Right cardiac atrium (tissue), 5 donors: ENCODE measurements around the gene NOL4L. TPM values are rescaled to one million over a fixed set of nuclear protein-coding genes. Genes with fewer than 3 reads are reported as not detected.

Source experiments
- ATAC-seq, 2 donors: fragments of 200-7000 bp; cut with Tn5 transposase; one replicate each; pipeline versions ENCODE4 v1.8.0 to v1.9.1; 2020; ENCODE audit warnings: moderate library complexity in 2 of 2, mild to moderate bottlenecking in 1 of 2
- DNase-seq, 3 donors: peaks; one replicate each; pipeline ENCODE4 v3.0.0-alpha.2; 2020
- H3K27ac ChIP-seq: one replicate; pipeline ENCODE4 v1.5.1; 2013; ENCODE audit warnings: mild to moderate bottlenecking, low read length, control low read depth, moderate library complexity
- H3K27me3 ChIP-seq: one replicate; pipeline ENCODE4 v1.6.1; 2013; ENCODE audit not compliant: control insufficient read depth, insufficient read depth
- H3K4me1 ChIP-seq: one replicate; pipeline ENCODE4 v1.6.1; 2013; ENCODE audit warnings: low read length; ENCODE audit not compliant: control insufficient read depth, insufficient read depth
- H3K4me3 ChIP-seq: one replicate; pipeline ENCODE4 v1.5.1; 2013; ENCODE audit warnings: low read length, control low read depth
- H3K9me3 ChIP-seq: one replicate; pipeline ENCODE4 v1.6.1; 2013; ENCODE audit warnings: low read length; ENCODE audit not compliant: control insufficient read depth
- WGBS: extraction: QIAGEN DNeasy Blood & Tissue Kit; methylation state at CpG from one replicate; pipeline ENCODE4 v1.1.7; 2013; 5-methylcytosine and 5-hydroxymethylcytosine counted together
- intact Hi-C, 4 donors: fragments of 100-400 bp; cut with DNase I; formaldehyde crosslinking; loops; one replicate each; pipeline versions ENCODE4 v1.11.0 to v1.14.0; 2022 to 2023
- polyA plus RNA-seq: library from polyadenylated mRNA; stranded (reverse); fragments of 200-250 nt; gene quantifications from one replicate; pipeline ENCODE4 v1.2.3, GENCODE V29; 2013
- total RNA-seq, 4 donors: library from RNA; stranded (reverse); fragmentation: NEBNext Ultra II Directional; extraction: Animal tissue kit (Norgen Biotek cat#: 25700); gene quantifications; one replicate each; pipeline ENCODE4 v1.2.1, GENCODE V29; 2021
- donor health status: healthy with polysubstance abuse.
- donor health status: DM: no; HTN: yes; CAD: no.
- donor health status: DM: no; HTN: no; CAD: no.
- donor health status: DM: no; HTN: yes; CAD: no; lungs with severe emphysema.
- donor health status: DM: yes; HTN: yes; CAD: no.

The NOL4L gene
- total and polyA plus RNA-seq, 5 donors = 6.5 to 10.9 (median 8.3) TPM

DNA sequence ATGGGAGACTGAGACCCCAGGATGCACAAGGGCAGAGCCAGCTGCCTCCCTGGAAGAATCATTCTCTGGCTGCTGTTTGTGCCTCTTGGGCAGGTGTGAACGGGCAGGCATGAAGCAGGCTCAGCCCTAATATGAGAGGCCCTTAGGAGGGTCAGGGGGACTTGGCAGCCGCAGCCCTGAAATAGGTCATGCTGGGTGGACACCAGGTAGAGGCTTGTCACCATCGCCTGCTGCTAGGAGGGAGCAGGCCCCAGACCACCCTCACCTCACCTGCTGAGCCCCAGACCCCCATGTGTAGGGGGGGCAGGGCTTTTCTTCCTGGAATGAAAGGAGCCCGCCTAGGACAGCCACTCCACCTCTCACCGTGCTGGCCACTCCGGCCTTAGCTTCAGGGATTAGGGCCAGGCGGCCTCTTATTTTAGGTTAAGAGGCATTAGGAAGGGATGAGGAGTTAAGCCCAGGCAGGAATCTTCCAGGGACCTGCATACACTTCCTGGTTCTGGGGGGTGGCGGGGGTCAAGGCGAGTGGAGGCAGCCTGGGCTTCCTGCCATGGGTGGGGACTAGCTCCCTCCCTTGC, 134.6 kb downstream of the NOL4L start:
- ATAC-seq (no peak), DNase-seq (no peak)
- Histone ChIP-seq H3K9me3 (no peaks in the 10 kb centered on the region), H3K27me3 (no peaks in the 10 kb centered on the region), H3K4me1 (peaks cover 4% of the 10 kb centered on the region), H3K4me3 (no peak overlapping the region), H3K27ac (no peak overlapping the region)
- intact Hi-C loops = no loop called here
- WGBS = 77% methylated on average over 9 of the region's 9 CpGs

DNA sequence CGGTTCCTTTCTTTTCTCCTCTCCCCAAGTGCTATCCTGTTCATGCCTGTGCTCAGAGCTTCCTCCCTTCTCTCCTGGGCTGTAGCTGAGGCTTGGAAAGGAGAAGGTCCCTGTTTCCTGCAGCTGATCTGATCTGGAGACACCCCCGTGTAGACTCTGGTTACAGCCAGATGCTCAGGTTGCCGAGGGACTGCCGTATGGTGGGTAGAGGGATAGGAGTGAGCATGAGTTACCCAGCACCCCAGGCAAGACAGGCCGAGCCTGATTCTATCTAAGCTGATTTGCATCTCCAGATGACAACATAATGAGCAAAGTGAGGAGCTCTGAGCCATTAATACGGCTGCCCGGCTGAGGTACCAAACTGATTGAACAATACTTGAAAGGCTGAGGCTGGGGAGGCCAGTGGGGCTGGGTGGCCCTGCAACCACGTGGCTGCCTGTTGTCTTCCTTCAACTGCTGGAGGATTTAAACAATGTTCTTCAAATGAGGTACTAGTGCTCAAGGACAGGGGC, 135.2 kb downstream of the NOL4L start:
- Histone ChIP-seq H3K4me3 (no peak overlapping the region), H3K27me3 (no peaks in the 10 kb centered on the region), H3K9me3 (no peaks in the 10 kb centered on the region), H3K4me1 (peaks cover 4% of the 10 kb centered on the region), H3K27ac (no peak overlapping the region)
- no peak for DNase-seq
- 46% methylated on average over 8 of the region's 8 CpGs for WGBS
- no peak for ATAC-seq
- intact Hi-C loops = no loop called here

DNA sequence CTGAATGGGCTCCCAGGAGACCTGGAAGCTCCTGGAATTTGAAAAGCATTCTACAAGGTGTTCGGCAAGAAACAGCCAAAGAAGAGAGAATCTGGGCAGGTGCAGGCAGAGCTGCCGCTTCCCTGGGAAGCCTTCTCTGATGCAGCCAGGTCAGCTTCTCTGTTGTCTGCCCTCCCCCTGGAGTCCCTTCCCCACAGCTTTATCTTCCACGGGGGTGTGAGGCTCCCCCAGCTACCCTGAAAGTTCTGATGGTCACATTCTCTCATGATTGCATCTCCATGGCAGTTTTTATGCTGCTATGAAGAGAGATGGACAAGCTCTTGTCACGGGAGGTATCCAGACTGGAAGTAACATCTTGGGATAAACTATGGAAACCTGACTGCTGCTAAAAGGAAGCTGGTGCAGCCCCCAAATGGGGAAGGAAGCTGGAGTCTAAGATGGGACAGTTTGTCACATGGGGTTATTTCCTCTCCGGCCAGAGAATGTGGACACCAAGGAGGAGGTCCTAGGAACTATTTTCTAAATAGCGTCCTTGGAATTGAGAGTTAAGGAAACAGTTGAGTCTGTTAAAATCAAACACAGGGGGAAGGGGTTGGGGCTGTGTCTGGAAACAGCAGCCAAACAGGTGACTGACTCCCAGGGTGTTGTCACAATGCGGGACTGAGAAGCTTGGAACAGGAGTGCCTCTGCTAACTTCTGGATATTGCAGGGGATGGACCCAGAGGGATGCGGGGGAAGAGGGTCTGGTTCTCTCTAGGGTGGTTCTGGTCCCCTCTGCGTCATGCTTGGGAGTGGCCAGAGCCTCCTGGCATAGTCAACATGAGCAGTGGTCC, 135.9 kb downstream of the NOL4L start:
- Histone ChIP-seq H3K27me3 (no peaks in the 10 kb centered on the region), H3K4me1 (peaks cover 4% of the 10 kb centered on the region), H3K4me3 (no peak overlapping the region), H3K27ac (no peak overlapping the region), H3K9me3 (no peaks in the 10 kb centered on the region)
- WGBS = 58% methylated on average over 9 of the region's 9 CpGs
- no peak for DNase-seq
- no peak for ATAC-seq
- intact Hi-C loops = no loop called here

GRCh38 chr20:32448306-32449056, 136.7 kb downstream of the NOL4L start:
- H3K9me3 ChIP-seq = no peaks in the 10 kb centered on the region
- intact Hi-C loops = no loop called here
- 62% methylated on average over 13 of the region's 13 CpGs for WGBS
- peak in 1 of 2 donors; percentile 20 for ATAC-seq
- peaks cover 4% of the 10 kb centered on the region for H3K4me1 ChIP-seq
- H3K4me3 ChIP-seq = no peak overlapping the region
- no peak overlapping the region for H3K27ac ChIP-seq
- no peaks in the 10 kb centered on the region for H3K27me3 ChIP-seq
- peak in 1 of 3 donors; percentile 61 for DNase-seq

DNA sequence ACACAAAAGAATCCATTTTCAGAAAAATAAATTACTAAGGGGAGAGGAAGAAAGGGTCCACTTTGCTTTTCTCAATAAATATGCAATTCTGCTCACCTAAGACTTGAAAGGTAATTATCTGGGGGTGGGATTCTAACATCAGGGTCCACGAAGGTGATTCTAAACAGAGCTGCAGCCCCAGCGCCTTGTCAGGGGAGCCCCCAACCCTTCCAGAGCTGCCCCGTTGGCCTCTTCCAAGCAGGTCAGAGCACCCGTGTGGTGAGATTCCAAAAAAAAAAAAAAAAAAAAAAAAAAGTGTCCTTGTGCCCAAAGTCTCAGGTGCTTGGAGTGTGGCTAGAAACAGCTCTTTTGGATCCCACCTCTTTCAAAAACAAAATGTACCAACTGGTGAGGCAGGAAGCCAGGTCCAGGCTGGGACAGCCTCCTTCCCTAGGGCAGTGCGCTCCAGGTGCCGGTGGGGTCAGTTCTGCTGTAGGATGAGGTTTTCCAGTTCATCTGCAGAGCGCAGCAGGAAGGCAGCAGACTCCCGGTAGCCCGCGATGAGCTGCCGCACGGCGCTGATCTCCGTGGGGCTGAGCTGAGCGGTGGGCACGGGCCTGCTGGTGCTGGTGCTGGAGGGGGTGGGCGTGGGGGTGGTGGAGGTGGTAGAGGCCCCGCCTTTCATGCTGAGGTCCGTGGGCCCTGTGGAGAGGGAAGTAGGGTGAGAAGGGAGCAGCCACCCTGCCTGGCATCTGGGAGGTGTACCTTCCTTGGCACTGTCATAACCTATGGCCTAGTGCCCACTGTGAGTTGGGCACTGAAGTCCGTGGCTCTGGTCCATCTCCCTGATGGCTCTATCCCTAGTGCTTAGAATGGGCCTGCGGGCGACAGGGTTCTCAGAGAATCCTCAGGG, 137.8 kb downstream of the NOL4L start:
- Histone ChIP-seq H3K9me3 (no peaks in the 10 kb centered on the region), H3K4me1 (peaks cover 4% of the 10 kb centered on the region), H3K4me3 (no peak overlapping the region), H3K27ac (no peak overlapping the region), H3K27me3 (no peaks in the 10 kb centered on the region)
- intact Hi-C loops = no loop called here
- no peak for DNase-seq
- no peak for ATAC-seq
- 80% methylated on average over 22 of the region's 22 CpGs for WGBS

- no peaks in the 10 kb centered on the region for H3K9me3 ChIP-seq
- no peak overlapping the region for H3K4me3 ChIP-seq
- WGBS = 79% methylated on average over 14 of the region's 14 CpGs
- intact Hi-C loops = no loop called here
- peak; percentile 2 to 17 for ATAC-seq
- no peak overlapping the region for H3K27ac ChIP-seq
- H3K4me1 ChIP-seq = peaks cover 4% of the 10 kb centered on the region
- no peaks in the 10 kb centered on the region for H3K27me3 ChIP-seq
- no peak for DNase-seq
These were observed 138.6 kb downstream of the NOL4L start for GRCh38 chr20:32446301-32447100.

- intact Hi-C loops = no loop called here
- 44% methylated on average over 12 of the region's 12 CpGs for WGBS
- H3K27ac ChIP-seq = no peak overlapping the region
- no peaks in the 10 kb centered on the region for H3K9me3 ChIP-seq
- no peaks in the 10 kb centered on the region for H3K27me3 ChIP-seq
- peaks cover 4% of the 10 kb centered on the region for H3K4me1 ChIP-seq
- ATAC-seq (peak; percentile 39 to 50), DNase-seq (peak in 1 of 3 donors; percentile 43)
- H3K4me3 ChIP-seq = no peak overlapping the region
These were observed 139.4 kb downstream of the NOL4L start for GRCh38 chr20:32445539-32446273.

DNA sequence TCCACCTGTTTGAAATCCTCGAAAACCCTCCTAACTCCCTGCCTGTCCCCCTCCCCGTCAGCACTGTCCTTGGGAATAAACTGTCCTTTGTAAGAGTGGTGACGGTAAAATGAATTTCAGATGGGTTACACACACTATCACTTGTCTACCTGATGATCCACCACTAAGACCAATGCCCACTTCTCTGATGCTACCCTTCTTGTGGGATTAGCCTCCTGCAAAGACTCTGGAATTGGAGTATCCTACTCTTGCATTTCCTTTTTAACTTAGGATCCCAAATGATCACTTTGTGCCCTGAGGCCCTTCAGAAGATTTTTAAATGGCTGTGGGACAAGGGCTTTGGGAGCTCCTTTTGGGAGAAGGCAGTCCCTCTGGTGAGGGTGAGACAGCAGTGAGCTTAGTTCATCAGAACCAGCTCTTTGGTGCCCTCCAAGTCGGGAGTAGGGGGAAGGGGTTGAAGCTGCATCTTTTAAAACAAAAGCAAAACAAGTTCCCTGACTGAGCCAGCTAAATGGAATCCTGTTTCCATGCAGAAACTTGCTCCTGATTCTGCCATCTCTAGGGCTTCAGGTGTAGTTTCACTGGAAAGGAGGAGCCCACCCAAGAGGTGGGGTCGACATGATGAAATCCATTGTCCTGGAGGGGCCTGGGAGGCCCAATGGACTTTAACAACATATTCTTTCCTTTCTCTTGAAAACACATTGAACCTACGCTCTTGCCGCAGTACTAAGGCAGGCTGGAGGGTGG, 140.5 kb downstream of the NOL4L start:
- no peaks in the 10 kb centered on the region for H3K9me3 ChIP-seq
- DNase-seq = no peak
- H3K27me3 ChIP-seq = no peaks in the 10 kb centered on the region
- no peak overlapping the region for H3K27ac ChIP-seq
- H3K4me1 ChIP-seq = peaks cover 4% of the 10 kb centered on the region
- intact Hi-C loops = no loop called here
- no peak for ATAC-seq
- 76% methylated on average over 7 of the region's 7 CpGs for WGBS
- H3K4me3 ChIP-seq = no peak overlapping the region

GRCh38 chr20:32443386-32443974, 141.7 kb downstream of the NOL4L start:
- intact Hi-C loops = no loop called here
- 86% methylated on average over 3 of the region's 3 CpGs for WGBS
- H3K4me3 ChIP-seq = no peak overlapping the region
- peaks cover 6% of the 10 kb centered on the region for H3K4me1 ChIP-seq
- DNase-seq (no peak), ATAC-seq (no peak)
- no peak overlapping the region for H3K27ac ChIP-seq
- H3K27me3 ChIP-seq = no peaks in the 10 kb centered on the region
- no peaks in the 10 kb centered on the region for H3K9me3 ChIP-seq
